Vagina (tissue), 2 donors: ENCODE data around the gene SLC6A8. TPM values are rescaled to one million over a fixed set of nuclear protein-coding genes. Genes with fewer than 3 reads are reported as not detected.
"Not testable (repeated sequence)": the region's sequence is repeated elsewhere in the genome, so short reads cannot be mapped to it uniquely, and the experiment has no call there.

Experiments
- DNase-seq, 2 donors: peaks; one replicate each; pipeline ENCODE4 v3.0.0-alpha.2; 2017; ENCODE audit errors: extremely low spot score in 2 of 2
- H3K27ac ChIP-seq: fragments of 200-600 bp; sonication (generic); one replicate; pipeline ENCODE4 v1.5.1; 2019
- H3K27me3 ChIP-seq: fragments of 200-600 bp; sonication (generic); one replicate; pipeline ENCODE4 v1.5.1; 2019
- H3K36me3 ChIP-seq, 2 donors: fragments of 200-600 bp; sonication (generic); one replicate each; pipeline ENCODE4 v1.5.1; 2017 to 2019
- H3K4me1 ChIP-seq: fragments of 200-600 bp; sonication (generic); one replicate; pipeline ENCODE4 v1.5.1; 2019
- H3K4me3 ChIP-seq, 2 donors: fragments of 200-600 bp; sonication (generic); 1 replicate in 1 of 2; 2 replicates in 1 of 2; pipeline ENCODE4 v1.5.1; 2016 to 2019
- H3K9me3 ChIP-seq: fragments of 200-600 bp; sonication (generic); one replicate; pipeline ENCODE4 v1.5.1; 2019
- CTCF ChIP-seq, 3 experiments: fragments of 450-650 bp in 2 of 3; fragments of 200-600 bp in 1 of 3; sonication (generic) in 1 of 3; IDR thresholded peaks; one replicate each; pipeline ENCODE4 v1.5.1; 2017 to 2019; ENCODE audit warnings: antibody characterized with exemption in 3 of 3, mild to moderate bottlenecking in 2 of 3, moderate library complexity in 2 of 3
- POLR2A ChIP-seq, 2 donors: fragments of 450-650 bp; IDR thresholded peaks; one replicate each; pipeline ENCODE4 v1.6.1; 2017; ENCODE audit warnings: antibody characterized with exemption in 2 of 2, mild to moderate bottlenecking in 2 of 2, moderate library complexity in 2 of 2
- POLR2AphosphoS5 ChIP-seq, 2 donors: sonication (generic); formaldehyde crosslinking; IDR thresholded peaks; one replicate each; pipeline ENCODE4 v1.9.0; 2017; ENCODE audit warnings: antibody characterized with exemption in 2 of 2, mild to moderate bottlenecking in 2 of 2, low read depth in 1 of 2; ENCODE audit not compliant: insufficient read depth in 1 of 2
- intact Hi-C: fragments of 100-400 bp; cut with DNase I; formaldehyde crosslinking; loops from one replicate; pipeline ENCODE4 v1.15.1; 2023
- total RNA-seq: library from RNA; depleted of rRNA; stranded (reverse); fragments of >200 nt; gene quantifications from one replicate; pipeline ENCODE4 v1.2.3, GENCODE V29; 2016

The SLC6A8 gene
- total RNA-seq, 1 donor from 2014 or later, result 29.2 TPM

GRCh38 chrX:153693216-153694086 is 5.7 kb downstream of the SLC6A8 start:
- intact Hi-C loops, result no loop called here
- DNase-seq, result no peak
- Histone ChIP-seq H3K36me3 (no peaks in the 10 kb centered on the region), H3K4me3 (no peak overlapping the region), H3K27ac (no peak overlapping the region), H3K9me3 (no peaks in the 10 kb centered on the region), H3K4me1 (peaks cover 8% of the 10 kb centered on the region), H3K27me3 (no peaks in the 10 kb centered on the region)
- TF ChIP-seq POLR2AphosphoS5 (IDR thresholded peaks at IDR 0.05; ENCODE audit: insufficient read depth in 1 of 2, low read depth in 1 of 2) (no peak), POLR2A (IDR thresholded peaks at IDR 0.05) (no peak), CTCF (IDR thresholded peaks at IDR 0.05) (no peak)

GRCh38 chrX:153694256-153694655 is 6.5 kb downstream of the SLC6A8 start:
- H3K4me1 ChIP-seq, H3K36me3 ChIP-seq, intact Hi-C loops, H3K27ac ChIP-seq, DNase-seq, H3K4me3 ChIP-seq, H3K9me3 ChIP-seq, H3K27me3 ChIP-seq: not testable (repeated sequence)

GRCh38 chrX:153694687-153695270 is 7.1 kb downstream of the SLC6A8 start:
- intact Hi-C loops, result no loop called here
- Histone ChIP-seq H3K4me3 (no peak overlapping the region), H3K9me3 (no peaks in the 10 kb centered on the region), H3K36me3 (no peaks in the 10 kb centered on the region), H3K4me1 (peaks cover 5% of the 10 kb centered on the region), H3K27me3 (no peaks in the 10 kb centered on the region), H3K27ac (no peak overlapping the region)
- DNase-seq, result no peak
- TF ChIP-seq POLR2AphosphoS5 (IDR thresholded peaks at IDR 0.05; ENCODE audit: insufficient read depth in 1 of 2, low read depth in 1 of 2), result no peak
- no peak for TF ChIP-seq POLR2A (IDR thresholded peaks at IDR 0.05)
- no peak for TF ChIP-seq CTCF (IDR thresholded peaks at IDR 0.05)

GRCh38 chrX:153696100-153696499 is 8.4 kb downstream of the SLC6A8 start:
- Histone ChIP-seq H3K27ac (no peak overlapping the region), H3K4me3 (no peak overlapping the region), H3K4me1 (no peaks in the 10 kb centered on the region), H3K9me3 (no peaks in the 10 kb centered on the region), H3K36me3 (no peaks in the 10 kb centered on the region), H3K27me3 (no peaks in the 10 kb centered on the region)
- no peak for DNase-seq
- intact Hi-C loops, result no loop called here
- no peak for TF ChIP-seq CTCF (IDR thresholded peaks at IDR 0.05)
- TF ChIP-seq POLR2A (IDR thresholded peaks at IDR 0.05), result no peak
- no peak for TF ChIP-seq POLR2AphosphoS5 (IDR thresholded peaks at IDR 0.05; ENCODE audit: insufficient read depth in 1 of 2, low read depth in 1 of 2)

GRCh38 chrX:153696538-153696937 is 8.8 kb downstream of the SLC6A8 start:
- H3K4me3 ChIP-seq, H3K4me1 ChIP-seq, H3K27me3 ChIP-seq, DNase-seq, H3K36me3 ChIP-seq, intact Hi-C loops, H3K27ac ChIP-seq, H3K9me3 ChIP-seq: not testable (repeated sequence)

GRCh38 chrX:153696986-153697722 is 9.4 kb downstream of the SLC6A8 start:
- intact Hi-C loops, H3K9me3 ChIP-seq, H3K36me3 ChIP-seq, H3K27me3 ChIP-seq, H3K4me3 ChIP-seq, H3K27ac ChIP-seq, H3K4me1 ChIP-seq, DNase-seq: not testable (repeated sequence)
